ENCODE data around the gene OR5L1.

DNA sequence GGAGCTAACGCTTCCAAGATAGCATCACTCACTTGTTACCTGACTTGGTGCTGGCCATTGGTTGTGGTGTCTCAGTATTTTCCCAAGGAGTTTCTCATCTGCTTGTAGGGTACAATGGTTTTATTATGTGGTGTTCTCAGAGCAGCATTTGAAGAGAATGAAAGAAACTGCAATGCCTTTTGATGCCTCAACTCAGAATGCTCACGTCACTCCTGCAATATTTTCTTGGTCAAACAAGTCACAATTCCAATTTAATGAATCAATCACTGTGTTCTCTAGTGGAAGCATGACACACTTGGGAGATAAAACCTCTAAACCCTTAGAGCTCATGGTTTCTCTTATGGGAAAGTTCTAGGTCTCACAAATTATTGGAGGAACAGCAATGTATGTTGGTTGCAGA, 17.8 kb upstream of the OR5L1 start:
- TF ChIP-seq CTCF (IDR thresholded peaks at IDR 0.05), result no peak
- no peak for TF ChIP-seq POLR2A (IDR thresholded peaks at IDR 0.05)

All from adrenal gland (tissue), 5 donors.